Urothelium cell line (cell line): ENCODE data around the gene OGFOD1.

Source experiments
- DNase-seq: peaks from one replicate; pipeline ENCODE4 v3.0.0; 2011; ENCODE audit warnings: low spot score, mixed read lengths
- FAIRE-seq: peaks from 2 replicates; lab custom pipeline; 2011; peaks lifted over from hg19 to GRCh38; lab: Jason Lieb, UNC

The OGFOD1 gene

DNA sequence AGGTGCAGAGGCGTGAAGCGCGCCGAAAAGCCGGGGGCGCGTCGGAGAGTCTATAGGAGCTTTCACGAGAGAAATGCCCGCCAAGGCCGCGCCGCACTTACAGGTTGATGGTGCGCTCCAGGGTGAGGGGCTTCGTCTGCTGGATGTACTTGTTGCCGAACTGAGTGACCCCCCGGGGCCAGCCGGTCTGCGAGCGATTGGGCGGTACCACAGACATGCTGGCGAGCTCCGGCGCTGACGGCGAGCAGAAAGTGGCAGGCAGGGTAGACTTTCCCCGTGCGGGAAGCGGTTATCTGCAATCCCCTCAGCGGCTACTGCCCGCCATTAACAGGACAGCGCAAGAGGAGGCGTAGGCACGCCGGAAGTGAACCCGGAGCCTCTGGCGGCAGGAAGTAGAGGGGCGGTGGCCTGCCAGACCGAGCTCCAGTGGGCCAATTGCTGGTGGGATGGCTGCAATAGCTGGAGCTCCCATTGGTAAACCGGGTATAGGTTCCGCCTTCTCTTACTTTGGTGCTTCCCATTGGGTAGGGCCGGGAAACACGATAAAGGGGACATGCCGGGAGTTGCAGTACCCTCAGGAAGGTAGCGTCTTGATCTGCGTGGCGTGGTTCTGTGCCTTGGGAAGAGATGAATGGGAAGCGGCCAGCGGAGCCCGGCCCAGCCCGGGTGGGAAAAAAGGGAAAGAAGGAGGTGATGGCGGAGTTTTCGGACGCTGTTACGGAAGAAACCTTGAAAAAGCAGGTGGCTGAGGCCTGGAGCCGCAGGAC lies at the start of gene OGFOD1, which contains the start of gene NUDT21:
Gene OGFOD1, plus strand, starts transcription at position 569 of the 767 bp plus-strand sequence. Its CDS starts 59 bp downstream, at position 628.
Gene NUDT21, minus strand, starts transcription at position 347 of the 767 bp plus-strand sequence. Its CDS starts 130 bp downstream, at position 217.
- FAIRE-seq (peak; percentile 85), DNase-seq (peak; percentile 100)

- DNase-seq (no peak), FAIRE-seq (no peak)
These were observed 45.2 kb upstream of the OGFOD1 start for GRCh38 chr16:56405977-56406672.

DNA sequence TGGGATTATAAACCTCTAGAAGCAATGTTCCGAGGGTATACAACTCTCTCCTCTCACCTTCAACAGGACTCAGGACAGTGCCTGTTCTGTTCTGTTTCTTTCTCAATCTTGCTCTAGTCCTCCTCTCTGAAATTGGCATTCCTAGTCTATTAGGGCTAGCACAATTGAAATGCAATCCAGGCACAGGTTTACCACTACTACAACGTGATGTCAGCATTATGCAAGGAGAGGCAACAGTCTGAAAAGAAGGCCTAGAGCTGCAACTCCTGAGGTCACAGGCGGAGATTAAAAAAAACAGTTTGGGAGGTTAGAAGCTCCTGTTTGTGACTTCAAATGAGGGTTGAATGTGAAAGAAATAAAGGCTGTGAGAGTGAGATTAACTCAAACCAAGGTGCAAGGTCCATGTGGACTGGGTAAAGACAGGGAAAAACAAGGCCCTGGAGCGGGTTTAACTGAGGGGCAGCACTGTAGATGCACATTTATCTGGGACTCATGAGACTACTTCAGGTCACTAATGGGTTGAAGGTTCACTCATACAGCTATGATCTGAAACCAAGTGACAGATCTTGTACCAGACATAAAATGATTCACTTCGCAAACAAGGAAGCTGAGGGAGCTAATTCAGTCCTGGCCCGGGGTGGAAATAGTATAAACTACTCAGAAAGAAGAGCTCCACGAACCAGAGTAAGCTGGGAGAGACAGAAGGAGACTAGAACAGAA lies 42.8 kb upstream of the OGFOD1 start:
- no peak for DNase-seq
- FAIRE-seq: no peak

- FAIRE-seq: no peak
- no peak for DNase-seq
These were observed 42.2 kb upstream of the OGFOD1 start for GRCh38 chr16:56409195-56409594.

DNA sequence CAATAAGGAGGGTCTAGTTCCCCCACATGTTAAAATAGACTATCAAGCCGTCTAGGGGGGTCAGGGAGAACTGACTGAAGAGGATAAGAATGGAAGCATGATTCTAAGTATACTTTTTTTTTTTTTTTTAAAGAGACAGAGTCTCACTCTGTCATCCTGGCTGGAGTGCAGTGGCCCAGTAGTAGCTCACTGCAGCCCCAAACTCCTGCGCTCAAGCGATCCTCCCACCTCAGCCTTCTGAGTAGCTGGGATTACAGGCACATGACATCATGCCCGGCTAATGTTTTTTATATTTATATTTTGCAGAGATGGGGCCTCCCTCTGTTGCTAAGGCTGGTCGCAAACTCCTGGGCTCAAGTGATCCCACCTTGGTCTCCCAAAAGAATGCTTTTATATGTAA lies 40.2 kb upstream of the OGFOD1 start:
- FAIRE-seq (no peak), DNase-seq (no peak)

DNA sequence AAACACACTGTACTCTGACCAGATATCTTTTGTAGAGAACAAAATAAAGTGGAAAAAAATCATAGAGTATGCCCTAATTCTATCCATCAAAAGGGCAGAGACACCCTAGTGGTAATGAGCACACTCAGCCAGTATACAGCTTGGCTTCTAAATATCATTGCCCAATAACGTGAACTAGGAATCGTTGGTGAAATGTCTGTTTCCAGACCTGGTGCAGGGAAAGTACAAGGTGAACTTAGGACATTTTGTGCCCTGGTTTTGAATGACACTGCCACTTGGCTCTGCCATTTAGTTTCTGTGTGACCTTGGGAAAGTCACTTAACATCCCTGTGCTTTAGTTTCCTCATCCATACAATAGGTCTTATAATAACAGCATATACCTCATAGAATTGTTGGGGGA lies 39.7 kb upstream of the OGFOD1 start:
- FAIRE-seq (no peak), DNase-seq (no peak)

DNA sequence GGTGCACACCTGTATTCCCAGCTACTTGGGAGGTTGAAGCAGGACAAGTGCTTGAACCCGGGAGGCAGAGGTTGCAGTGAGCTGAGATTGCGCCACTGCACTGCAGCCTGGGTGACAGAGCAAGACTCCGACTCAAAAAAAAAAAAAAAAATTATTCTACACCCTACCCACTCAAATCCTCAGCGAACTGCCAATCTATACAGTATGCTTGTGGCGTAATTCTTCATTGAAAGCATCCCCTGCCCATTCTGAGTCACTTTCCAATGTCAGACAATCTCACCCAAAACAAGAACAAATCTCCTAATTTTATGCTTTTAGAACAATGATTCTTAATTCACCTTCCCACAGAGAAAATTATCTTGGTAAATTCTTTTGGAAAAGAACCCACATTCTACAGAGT lies 38.0 kb upstream of the OGFOD1 start:
- DNase-seq (no peak), FAIRE-seq (no peak)

- no peak for FAIRE-seq
These were observed 37.0 kb upstream of the OGFOD1 start for GRCh38 chr16:56414366-56414765.

GRCh38 chr16:56415875-56416274 lies 35.5 kb upstream of the OGFOD1 start:
- DNase-seq (no peak), FAIRE-seq (no peak)

More at GRCh38 chr16:56414366-56414765, 37.0 kb upstream of the OGFOD1 start:
- no peak for DNase-seq

GRCh38 chr16:56417138-56417537 lies 34.2 kb upstream of the OGFOD1 start:
- DNase-seq (no peak), FAIRE-seq (no peak)

DNA sequence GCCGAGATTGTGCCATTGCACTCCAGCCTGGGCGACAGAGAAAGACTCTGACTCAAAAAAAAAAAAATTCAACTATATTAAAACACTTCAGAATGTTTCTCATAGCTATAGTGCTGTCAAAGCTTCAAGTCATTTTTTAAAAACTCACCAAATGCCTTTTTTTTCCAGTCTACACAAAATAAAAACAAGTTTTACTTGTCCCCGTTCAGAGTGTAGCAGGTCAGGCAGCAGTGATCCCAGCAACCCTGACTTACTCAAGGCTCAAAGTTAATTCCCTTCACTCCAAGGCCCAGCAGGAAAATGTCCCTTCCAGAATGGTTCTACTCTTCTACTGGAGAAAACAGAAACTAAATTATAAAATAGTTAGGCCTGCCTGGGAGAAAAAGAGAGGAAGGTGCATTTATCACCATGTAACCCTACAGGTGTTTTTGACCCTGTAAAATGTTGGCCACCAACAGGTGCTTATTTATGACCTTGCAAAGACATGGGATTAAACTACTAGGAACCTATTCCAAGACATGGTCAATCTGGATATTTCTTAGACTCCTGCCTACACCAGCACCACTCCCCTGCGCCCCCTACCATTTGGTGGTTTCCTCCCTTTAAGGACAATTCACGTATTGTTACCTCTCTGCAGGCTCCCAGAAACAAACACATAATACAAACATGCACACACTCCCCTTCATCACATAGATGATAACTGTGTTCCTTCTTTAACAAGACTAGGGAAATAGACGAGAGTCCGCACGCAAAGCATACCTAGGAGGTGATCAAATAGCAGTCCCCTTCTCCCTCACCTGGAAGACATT lies 31.4 kb upstream of the OGFOD1 start:
- FAIRE-seq (no peak), DNase-seq (no peak)

GRCh38 chr16:56420613-56421012 lies 30.7 kb upstream of the OGFOD1 start:
- FAIRE-seq: no peak

DNA sequence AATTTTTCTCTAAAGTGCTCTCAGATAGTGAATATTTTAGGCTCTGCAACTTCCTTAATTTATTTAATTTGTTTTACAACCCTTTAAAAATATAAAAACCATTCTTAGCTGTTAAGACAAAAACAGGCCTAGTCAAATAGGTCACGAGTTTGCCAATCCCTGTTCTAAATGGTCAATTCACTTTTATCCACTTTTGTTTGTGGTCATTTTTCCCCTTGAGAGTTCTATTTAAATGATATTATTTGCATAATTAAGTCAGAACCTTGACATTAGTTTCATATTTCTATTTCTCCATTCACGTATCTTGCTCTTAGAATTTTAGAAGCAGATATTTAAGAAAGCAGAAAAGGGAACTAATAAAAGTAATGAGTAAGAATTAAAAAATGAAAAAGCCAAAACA lies 30.0 kb upstream of the OGFOD1 start:
- FAIRE-seq (no peak), DNase-seq (no peak)

More at GRCh38 chr16:56420613-56421012, 30.7 kb upstream of the OGFOD1 start:
- DNase-seq: no peak

GRCh38 chr16:56421976-56422669 lies 29.2 kb upstream of the OGFOD1 start:
- no peak for DNase-seq
- FAIRE-seq: no peak

DNA sequence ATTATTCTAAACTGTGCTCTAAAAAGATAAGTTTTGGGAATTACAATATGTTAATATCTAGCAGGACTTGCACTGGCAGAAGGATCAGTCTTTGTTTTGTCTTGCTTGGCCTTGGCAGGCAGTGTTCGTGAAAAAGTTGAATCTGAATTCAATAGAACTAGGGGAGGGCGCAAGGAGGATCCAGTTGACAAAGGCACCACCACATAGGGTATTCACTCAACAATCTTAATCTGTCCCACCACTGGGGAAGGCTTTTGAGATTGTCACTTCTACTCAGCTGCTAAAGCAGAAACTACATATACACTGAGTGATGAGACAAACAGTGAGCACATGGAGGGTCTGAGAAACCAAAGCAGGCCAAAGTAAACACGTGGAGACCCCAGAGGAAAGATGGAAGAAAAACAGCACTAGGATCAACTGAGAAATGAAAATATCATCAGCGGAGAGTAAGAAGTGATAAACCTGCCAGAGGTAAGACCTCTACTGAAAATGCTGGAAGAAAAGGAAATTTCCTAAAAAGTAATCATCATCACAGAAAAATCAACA lies 28.4 kb upstream of the OGFOD1 start:
- DNase-seq (no peak), FAIRE-seq (no peak)

DNA sequence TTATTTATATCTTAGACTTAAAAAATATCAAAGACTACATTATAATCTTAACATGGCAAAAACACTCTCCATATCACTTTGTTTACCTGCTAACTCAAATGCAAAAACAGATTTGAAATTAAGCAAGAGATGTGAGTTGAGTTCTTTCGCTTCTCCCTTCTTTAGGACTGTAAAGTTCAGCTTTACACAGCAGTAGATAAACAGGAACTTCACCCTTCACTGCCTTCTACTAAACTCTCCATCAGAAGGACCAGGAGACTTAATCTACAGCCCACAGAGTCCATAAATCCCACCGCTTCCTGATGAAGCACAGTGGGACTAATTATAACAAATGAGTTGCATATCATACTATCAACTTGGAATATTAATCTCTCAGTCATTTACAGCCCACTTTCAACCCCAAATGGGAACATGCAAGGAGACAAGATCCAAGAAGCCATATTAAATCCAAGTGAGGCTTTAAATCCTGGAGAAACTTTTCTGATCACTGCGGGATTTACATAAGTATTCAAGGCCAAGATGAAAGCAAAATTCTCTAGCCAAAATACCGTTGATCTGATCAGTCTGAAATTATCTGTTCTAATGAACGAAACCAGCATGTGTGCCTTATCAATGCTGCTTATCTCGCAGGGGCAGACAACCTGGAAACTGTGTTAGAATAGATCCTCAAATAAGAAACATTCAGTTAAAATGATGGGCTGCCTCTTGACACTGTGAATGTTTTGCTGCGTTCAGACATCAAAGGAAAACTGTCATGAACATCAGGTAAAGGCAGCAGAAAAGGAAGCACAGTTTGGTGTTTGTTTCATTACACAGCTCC lies 27.6 kb upstream of the OGFOD1 start:
- DNase-seq (no peak), FAIRE-seq (no peak)

GRCh38 chr16:56424404-56424764 lies 27.0 kb upstream of the OGFOD1 start:
- FAIRE-seq (no peak), DNase-seq (peak; percentile 4)

- DNase-seq (no peak), FAIRE-seq (no peak)
These were observed 26.4 kb upstream of the OGFOD1 start for GRCh38 chr16:56424791-56425438.
